ENCODE measurements around the gene PPP1R9A. TPM values are rescaled to one million over a fixed set of nuclear protein-coding genes. Genes with fewer than 3 reads are reported as not detected.

Gene PPP1R9A
- total RNA-seq, 1 experiment from 2014 or later: 13.5 TPM

GRCh38 chr7:94893661-94894060, 13.7 kb upstream of the PPP1R9A start (continued):
- TF ChIP-seq ZNF274 (IDR thresholded peaks at IDR 0.05; ENCODE audit: low read depth, low read length): no peak
- TF ChIP-seq RAD21 (IDR thresholded peaks at IDR 0.05; ENCODE audit: low read depth): no peak
- TF ChIP-seq EGR1 (IDR thresholded peaks at IDR 0.05; ENCODE audit: low read depth): no peak
- no peak for TF ChIP-seq EZH2 (IDR thresholded peaks at IDR 0.05)
- TF ChIP-seq CEBPB (IDR thresholded peaks at IDR 0.05; ENCODE audit: low read depth): no peak
- no peak for TF ChIP-seq YY1 (IDR thresholded peaks at IDR 0.05; ENCODE audit: extremely low read depth, insufficient replicate concordance, low read depth, low read length)

- H3K36me3 ChIP-seq (ENCODE audit: control insufficient read depth in 1 of 2, insufficient read depth in 2 of 2, low read length in 2 of 2): no peaks in the 10 kb centered on the region
- no peaks in the 10 kb centered on the region for H3K4me1 ChIP-seq (ENCODE audit: control insufficient read depth in 1 of 2, insufficient read depth in 2 of 2, low read length in 2 of 2)
- H3K27ac ChIP-seq (ENCODE audit: low read depth, low read length): no peak overlapping the region
- no peaks in the 10 kb centered on the region for H3K79me2 ChIP-seq (ENCODE audit: insufficient read depth, low read length)
- no peak for ATAC-seq
- no peaks in the 10 kb centered on the region for H3K27me3 ChIP-seq (ENCODE audit: insufficient read depth, low read length)
- DNase-seq (ENCODE audit: low read depth, low spot score): no peak
- no peaks in the 10 kb centered on the region for H4K20me1 ChIP-seq (ENCODE audit: insufficient read depth)
- H3K4me2 ChIP-seq (ENCODE audit: low read length): no peak overlapping the region
- ChIA-PET RAD21 (ENCODE audit: low non-redundant PET in 1 of 2, low total read pairs in 2 of 2, uncharacterized antibody in 2 of 2, unreplicated experiment in 2 of 2) (no interaction called here), POLR2A (no interaction called here), CTCF (no interaction called here)
- no peaks in the 10 kb centered on the region for H3K9me2 ChIP-seq (ENCODE audit: insufficient read depth)
- H3K9ac ChIP-seq (ENCODE audit: low read length): no peak overlapping the region
- H3K9me3 ChIP-seq (ENCODE audit: control insufficient read depth in 1 of 2, insufficient read depth in 1 of 2, low read depth in 1 of 2, low read length in 2 of 2): no peaks in the 10 kb centered on the region
- intact Hi-C loops (cut with micrococcal nuclease): no loop called here
- no TSS peak for BruUV-seq (replicated peaks)
- H3K4me3 ChIP-seq (replicated peaks in 1 of 2; ENCODE audit: low read depth in 1 of 2, low read length in 2 of 2): no peak overlapping the region
- TF ChIP-seq POLR2AphosphoS5 (IDR thresholded peaks at IDR 0.05; ENCODE audit: low read depth, low read length) (no peak), EZH2 (IDR thresholded peaks at IDR 0.05) (no peak), CBX3 (IDR thresholded peaks at IDR 0.05; ENCODE audit: low read depth) (no peak), SIN3A (IDR thresholded peaks at IDR 0.05; ENCODE audit: low read depth) (no peak), RAD21 (IDR thresholded peaks at IDR 0.05; ENCODE audit: low read depth) (no peak)
- H2AFZ ChIP-seq (ENCODE audit: low read depth, low read length, poor library complexity, severe bottlenecking): no peak overlapping the region
Measured at GRCh38 chr7:94897541-94897940, 9.9 kb upstream of the PPP1R9A start.

GRCh38 chr7:94898340-94898739, 9.1 kb upstream of the PPP1R9A start:
- intact Hi-C loops (cut with micrococcal nuclease): no loop called here
- H3K4me1 ChIP-seq (ENCODE audit: control insufficient read depth in 1 of 2, insufficient read depth in 2 of 2, low read length in 2 of 2): no peaks in the 10 kb centered on the region
- H3K27me3 ChIP-seq (ENCODE audit: insufficient read depth, low read length): no peaks in the 10 kb centered on the region
- H3K9ac ChIP-seq (ENCODE audit: low read length): no peak overlapping the region
- no peaks in the 10 kb centered on the region for H4K20me1 ChIP-seq (ENCODE audit: insufficient read depth)
- ChIA-PET CTCF (no interaction called here), POLR2A (no interaction called here), RAD21 (ENCODE audit: low non-redundant PET in 1 of 2, low total read pairs in 2 of 2, uncharacterized antibody in 2 of 2, unreplicated experiment in 2 of 2) (no interaction called here)
- no peak overlapping the region for H3K4me2 ChIP-seq (ENCODE audit: low read length)
- no peaks in the 10 kb centered on the region for H3K36me3 ChIP-seq (ENCODE audit: control insufficient read depth in 1 of 2, insufficient read depth in 2 of 2, low read length in 2 of 2)
- no peaks in the 10 kb centered on the region for H3K79me2 ChIP-seq (ENCODE audit: insufficient read depth, low read length)
- no peaks in the 10 kb centered on the region for H3K9me2 ChIP-seq (ENCODE audit: insufficient read depth)
- H3K4me3 ChIP-seq (replicated peaks in 1 of 2; ENCODE audit: low read depth in 1 of 2, low read length in 2 of 2): no peak overlapping the region
- H3K9me3 ChIP-seq (ENCODE audit: control insufficient read depth in 1 of 2, insufficient read depth in 1 of 2, low read depth in 1 of 2, low read length in 2 of 2): no peaks in the 10 kb centered on the region
- ATAC-seq: no peak
- no TSS peak for BruUV-seq (replicated peaks)
- DNase-seq (ENCODE audit: low read depth, low spot score): no peak
- no peak overlapping the region for H3K27ac ChIP-seq (ENCODE audit: low read depth, low read length)
- no peak overlapping the region for H2AFZ ChIP-seq (ENCODE audit: low read depth, low read length, poor library complexity, severe bottlenecking)
- TF ChIP-seq ELF1 (IDR thresholded peaks at IDR 0.05; ENCODE audit: borderline replicate concordance, low read depth) (no peak), EZH2 (IDR thresholded peaks at IDR 0.05) (no peak), SRF (IDR thresholded peaks at IDR 0.05; ENCODE audit: low read depth) (no peak), POLR2A (IDR thresholded peaks at IDR 0.05; ENCODE audit: borderline replicate concordance, extremely low read depth, insufficient read depth, insufficient read length) (no peak), CBX3 (IDR thresholded peaks at IDR 0.05; ENCODE audit: low read depth) (no peak), SIN3A (IDR thresholded peaks at IDR 0.05; ENCODE audit: low read depth) (no peak), CEBPB (IDR thresholded peaks at IDR 0.05; ENCODE audit: low read depth) (no peak), YY1 (IDR thresholded peaks at IDR 0.05; ENCODE audit: extremely low read depth, insufficient replicate concordance, low read depth, low read length) (no peak), ZNF274 (IDR thresholded peaks at IDR 0.05; ENCODE audit: low read depth, low read length) (no peak), SP1 (IDR thresholded peaks at IDR 0.05; ENCODE audit: low read depth) (no peak)
- TF ChIP-seq, protein P1, sequence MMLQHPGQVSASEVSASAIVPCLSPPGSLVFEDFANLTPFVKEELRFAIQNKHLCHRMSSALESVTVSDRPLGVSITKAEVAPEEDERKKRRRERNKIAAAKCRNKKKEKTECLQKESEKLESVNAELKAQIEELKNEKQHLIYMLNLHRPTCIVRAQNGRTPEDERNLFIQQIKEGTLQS (IDR thresholded peaks at IDR 0.05): no peak
- TF ChIP-seq, protein P2, sequence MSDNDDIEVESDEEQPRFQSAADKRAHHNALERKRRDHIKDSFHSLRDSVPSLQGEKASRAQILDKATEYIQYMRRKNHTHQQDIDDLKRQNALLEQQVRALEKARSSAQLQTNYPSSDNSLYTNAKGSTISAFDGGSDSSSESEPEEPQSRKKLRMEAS (IDR thresholded peaks at IDR 0.05): no peak
- TF ChIP-seq, protein P3, sequence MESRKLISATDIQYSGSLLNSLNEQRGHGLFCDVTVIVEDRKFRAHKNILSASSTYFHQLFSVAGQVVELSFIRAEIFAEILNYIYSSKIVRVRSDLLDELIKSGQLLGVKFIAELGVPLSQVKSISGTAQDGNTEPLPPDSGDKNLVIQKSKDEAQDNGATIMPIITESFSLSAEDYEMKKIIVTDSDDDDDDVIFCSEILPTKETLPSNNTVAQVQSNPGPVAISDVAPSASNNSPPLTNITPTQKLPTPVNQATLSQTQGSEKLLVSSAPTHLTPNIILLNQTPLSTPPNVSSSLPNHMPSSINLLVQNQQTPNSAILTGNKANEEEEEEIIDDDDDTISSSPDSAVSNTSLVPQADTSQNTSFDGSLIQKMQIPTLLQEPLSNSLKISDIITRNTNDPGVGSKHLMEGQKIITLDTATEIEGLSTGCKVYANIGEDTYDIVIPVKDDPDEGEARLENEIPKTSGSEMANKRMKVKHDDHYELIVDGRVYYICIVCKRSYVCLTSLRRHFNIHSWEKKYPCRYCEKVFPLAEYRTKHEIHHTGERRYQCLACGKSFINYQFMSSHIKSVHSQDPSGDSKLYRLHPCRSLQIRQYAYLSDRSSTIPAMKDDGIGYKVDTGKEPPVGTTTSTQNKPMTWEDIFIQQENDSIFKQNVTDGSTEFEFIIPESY (IDR thresholded peaks at IDR 0.05; ENCODE audit: extremely low read depth, insufficient replicate concordance, low read length): no peak
